GM18507 (cell line): ENCODE measurements around the gene NHSL1.

ENCODE experiments used
- DNase-seq: peaks from one replicate; pipeline ENCODE4 v3.0.0; 2011; ENCODE audit warnings: low read depth; ENCODE audit not compliant: insufficient read length; ENCODE audit errors: extremely low spot score
- FAIRE-seq: peaks from 2 replicates; lab custom pipeline; 2011; peaks lifted over from hg19 to GRCh38; lab: Jason Lieb, UNC

NHSL1 gene

DNA sequence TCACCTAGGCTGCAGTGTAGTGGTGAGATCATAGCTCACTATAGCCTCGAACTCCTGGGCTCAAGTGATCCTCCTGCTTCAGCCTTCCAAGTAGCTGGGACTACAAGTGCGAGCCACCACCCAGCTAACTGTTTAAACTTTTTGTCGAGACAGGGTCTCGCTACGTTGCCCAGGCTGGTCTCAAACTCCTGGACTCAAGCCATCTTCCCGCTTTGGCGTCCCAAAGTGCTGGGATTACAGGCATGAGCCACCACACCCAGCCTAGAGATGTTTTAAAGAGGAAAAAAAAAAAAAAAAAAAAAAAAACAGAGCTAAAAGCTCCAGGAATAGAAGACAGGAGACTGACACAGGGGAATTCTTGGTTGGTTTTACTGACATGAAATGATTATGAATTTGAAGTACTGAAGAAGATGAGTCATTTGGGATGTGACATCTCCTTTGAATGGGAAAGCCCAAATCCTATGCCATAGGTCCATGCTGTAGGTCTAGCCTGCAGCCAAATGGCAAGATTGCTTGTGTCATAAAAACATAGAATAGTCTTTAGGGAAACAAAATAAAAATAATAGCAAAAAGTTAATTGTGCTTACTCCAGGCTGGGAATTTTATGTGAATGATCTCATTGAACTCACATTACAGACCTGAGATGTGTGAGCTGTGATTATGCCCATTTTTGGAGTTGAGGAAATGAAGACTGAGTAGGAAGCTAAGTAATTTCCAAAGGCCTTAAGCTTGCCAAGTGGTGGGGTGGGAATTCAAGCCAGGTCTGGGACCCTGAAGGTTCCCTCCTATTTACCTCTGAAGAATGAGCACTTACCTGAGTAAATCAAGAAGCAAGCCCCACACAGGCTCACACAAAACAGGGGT is 24.3 kb upstream of the NHSL1 start:
- FAIRE-seq, result no peak
- no peak for DNase-seq

DNA sequence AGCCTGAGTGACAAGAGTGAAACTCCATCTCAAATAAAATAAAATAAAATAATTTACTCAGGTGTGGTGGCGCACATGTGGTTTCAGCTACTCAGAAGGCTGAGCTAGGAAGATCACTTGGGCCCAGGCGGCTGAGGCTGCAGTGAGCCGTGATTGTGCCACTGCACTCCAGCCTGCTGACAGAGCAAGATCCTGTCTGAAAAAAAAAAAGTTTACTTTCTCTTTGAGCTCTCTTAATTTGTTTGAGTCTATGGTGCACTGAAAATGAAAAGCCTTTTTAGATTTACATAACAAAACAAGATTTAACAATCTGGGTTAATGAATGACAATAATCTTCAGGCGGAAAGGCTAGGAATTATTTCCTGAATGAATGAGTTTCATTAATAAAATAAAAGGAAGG is 23.3 kb upstream of the NHSL1 start:
- DNase-seq (no peak), FAIRE-seq (no peak)

DNA sequence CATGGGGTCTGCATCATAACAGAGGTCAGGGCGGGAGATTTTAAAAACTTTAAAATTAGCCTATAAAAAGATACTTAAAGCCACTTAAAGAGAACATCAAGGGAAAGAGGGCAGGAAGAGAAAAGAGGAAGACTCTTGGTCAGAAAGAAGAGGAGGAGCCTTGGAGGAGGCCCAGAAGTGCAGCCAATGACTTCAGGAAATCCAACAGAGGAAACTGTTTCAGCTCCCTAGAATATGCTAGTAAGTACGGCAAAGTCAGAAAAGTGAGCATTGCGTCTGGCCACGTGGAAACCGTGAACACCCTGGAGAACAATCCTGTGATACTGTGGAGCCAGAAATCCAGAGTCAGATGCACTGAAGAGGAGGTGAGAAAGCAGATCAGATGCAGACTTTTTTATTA is 22.5 kb upstream of the NHSL1 start:
- DNase-seq, result no peak

DNA sequence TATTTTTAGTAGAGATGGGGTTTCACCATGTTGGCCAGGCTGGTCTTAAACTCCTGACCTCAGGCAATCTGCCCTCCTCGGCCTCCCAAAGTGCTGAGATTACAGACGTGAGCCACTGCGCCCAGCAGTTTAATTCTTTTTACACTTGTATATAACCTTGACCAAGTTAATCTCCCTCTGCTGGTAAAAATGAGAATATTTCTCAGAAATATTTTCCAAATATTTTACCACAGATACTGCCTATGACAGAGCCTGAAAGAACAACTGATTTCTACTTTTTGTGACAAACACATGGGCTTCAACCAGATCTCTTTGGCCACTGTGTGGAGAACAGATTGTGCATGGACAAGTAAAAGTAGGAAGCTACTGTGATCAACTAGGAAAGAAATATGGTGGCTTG is 21.2 kb upstream of the NHSL1 start:
- DNase-seq, result no peak
- no peak for FAIRE-seq

More for the DNA sequence above, 22.5 kb upstream of the NHSL1 start:
- no peak for FAIRE-seq

DNA sequence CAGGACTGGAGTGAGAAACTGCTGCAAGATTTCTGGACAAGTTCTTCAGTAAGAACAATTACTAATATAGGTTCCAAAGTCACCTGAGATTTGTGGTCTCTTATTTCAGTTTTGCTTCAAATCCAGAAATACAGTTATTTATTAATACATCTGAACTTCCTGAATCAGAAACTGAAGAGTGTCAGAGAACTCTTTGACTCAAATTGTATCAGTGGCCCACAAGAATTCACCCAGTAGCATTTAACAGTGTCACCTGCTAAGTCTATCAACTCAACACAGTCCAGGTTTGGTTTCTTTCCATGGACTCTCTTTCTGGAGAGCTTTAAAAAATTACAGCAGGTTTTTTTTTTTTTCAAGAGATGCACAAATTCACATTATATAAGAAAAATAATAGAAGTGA is 18.8 kb upstream of the NHSL1 start:
- no peak for DNase-seq
- no peak for FAIRE-seq

DNA sequence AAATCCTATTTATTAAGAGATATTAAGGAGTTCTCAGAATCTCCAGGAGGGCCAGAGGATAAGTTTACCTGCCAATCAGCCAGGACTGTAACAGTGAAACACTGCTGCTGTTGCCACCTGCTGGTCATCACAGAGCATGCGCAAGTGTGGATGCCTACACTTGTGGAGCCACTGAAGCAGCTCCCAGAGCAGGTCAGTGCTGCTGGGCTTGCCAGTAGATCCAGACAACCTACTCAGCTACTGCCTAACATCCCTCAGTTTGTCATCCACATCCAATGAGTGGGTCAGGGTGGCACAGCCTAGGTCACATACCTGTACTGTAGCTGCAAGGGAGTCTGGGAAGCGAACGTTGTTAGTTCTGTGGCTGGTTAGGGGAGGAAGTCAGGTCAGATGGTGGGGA is 18.3 kb upstream of the NHSL1 start:
- no peak for DNase-seq

DNA sequence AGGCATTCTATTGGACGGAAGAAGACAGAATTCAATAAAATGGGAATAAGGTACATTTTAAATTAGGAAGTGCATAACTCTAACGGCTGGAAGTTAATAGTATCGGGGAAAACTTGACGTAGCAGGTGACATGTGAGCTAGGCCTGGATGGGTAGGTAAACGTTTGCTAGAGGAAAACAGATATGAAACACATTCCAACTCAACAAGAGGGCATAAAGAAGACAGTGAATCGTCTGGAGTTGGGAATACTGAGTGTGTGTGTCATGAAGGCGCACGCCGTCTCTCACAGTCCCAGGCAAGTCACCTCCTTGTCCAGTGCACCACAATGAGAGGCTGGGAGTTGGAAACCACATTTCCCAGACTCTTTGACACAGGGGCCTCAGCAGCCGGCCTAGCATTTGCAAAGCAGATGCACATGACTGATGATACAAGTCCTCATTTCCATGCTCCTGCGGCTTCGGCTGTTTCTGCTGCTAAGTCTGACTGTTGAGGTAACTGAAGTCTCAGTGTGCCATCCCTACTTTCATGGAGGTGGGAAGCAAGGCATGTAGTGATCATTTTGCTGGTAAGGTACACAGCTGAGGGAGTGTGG is 16.5 kb upstream of the NHSL1 start:
- DNase-seq (no peak), FAIRE-seq (no peak)

More for the DNA sequence above, 18.3 kb upstream of the NHSL1 start:
- peak; percentile 18 for FAIRE-seq

DNA sequence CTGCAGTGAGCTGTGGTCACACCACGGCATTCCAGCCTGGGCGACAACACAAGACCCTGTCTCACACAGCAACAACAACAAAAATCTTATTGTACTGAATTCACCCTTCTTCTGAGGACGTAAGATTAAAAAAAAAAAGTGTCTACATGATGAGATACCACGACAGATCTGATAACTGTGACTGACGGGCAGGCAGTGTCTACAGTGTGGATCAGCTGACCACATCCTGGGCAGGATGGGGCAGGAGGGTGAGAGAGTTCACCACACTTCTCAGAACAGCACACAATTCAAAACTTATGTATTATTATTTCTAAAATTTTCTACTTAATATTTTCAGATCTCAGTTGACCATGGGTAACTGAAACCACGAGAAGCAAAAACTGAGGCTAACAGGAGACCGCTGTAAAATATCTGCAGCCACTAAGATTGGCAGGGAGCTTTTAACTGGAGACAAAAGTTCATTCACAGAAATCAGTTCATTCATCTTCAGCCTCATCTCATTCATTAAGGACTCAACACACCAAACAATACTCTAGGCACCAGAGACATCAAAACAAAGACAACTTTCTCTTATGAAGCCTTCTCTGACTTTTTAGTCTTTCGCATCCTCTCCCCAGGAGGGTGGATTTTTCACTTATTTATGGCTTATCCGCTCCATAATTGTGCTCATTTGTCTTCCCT is 15.7 kb upstream of the NHSL1 start:
- DNase-seq, result no peak
- FAIRE-seq, result no peak

DNA sequence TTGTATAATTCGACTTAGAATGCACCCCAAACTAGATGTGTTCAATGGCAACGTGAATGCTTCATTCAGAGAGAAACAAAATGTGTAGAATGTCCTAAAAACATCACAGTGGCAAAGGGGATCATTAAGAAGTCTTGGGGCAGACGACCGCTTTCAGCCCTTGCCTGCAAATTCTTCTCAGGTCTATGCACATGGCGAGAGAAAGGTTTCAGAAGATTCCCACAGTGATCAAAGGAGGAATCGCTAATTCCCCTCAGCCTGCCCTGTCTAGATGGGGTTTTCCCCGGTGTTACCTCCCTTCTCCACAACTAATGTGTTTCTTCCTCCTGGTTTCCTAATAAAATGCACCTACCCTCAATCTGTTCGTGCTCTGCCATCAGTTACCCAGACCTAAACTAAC is 13.3 kb upstream of the NHSL1 start:
- DNase-seq (no peak), FAIRE-seq (no peak)

DNA sequence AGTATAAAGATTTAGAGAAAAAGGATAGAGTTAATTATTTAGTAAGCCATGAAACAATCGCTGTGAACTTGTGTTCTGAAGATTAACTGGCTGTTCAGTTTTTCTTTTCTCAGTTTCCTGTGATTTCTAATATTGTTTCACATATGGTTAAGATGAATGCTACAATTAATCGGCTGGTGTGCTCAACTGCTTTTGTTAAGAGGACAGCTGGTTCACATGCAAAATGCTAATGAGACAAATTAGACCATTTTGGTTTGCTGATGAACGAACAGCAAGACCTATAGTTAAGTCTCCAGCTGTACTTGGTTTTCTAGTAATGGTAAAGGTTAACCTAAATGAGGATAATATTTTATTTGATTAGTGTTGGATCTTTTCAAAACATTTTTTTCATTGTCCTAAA is 10.8 kb upstream of the NHSL1 start:
- DNase-seq (no peak), FAIRE-seq (no peak)

DNA sequence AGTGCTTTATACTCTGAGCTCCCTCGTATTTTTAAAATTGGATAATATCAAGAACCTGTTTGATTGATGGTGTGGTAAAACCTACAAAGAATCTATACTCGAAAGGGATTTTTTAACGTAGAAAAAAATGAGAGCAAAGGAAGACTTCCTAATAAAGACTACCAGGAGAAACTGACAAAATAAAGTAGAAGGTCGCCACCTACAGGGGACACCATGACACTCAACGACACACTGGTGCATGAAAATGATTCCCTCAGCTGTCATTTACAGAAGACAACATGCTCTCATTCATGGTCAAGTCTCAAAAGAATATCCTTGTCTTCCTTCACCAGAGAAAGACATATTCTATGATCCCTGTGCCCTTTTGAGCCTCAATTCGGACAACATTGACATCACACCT is 10.1 kb upstream of the NHSL1 start:
- peak; percentile 8 for DNase-seq

DNA sequence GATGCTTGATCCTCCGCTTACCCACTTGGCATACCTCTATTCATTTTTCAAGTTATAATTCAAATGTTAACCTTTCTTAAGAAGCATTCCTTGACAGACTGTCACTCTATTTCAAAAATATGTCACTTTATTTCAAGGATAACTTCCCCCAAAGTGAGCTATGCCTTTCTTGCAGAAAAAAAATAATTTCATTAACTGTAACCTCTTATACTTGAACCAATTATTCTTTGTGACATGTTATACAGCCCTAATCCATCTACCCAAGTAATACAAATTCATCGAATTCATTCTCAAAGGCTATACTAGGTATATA is 9.3 kb upstream of the NHSL1 start:
- FAIRE-seq (no peak), DNase-seq (no peak)

More for the DNA sequence above, 10.1 kb upstream of the NHSL1 start:
- peak; percentile 79 for FAIRE-seq

DNA sequence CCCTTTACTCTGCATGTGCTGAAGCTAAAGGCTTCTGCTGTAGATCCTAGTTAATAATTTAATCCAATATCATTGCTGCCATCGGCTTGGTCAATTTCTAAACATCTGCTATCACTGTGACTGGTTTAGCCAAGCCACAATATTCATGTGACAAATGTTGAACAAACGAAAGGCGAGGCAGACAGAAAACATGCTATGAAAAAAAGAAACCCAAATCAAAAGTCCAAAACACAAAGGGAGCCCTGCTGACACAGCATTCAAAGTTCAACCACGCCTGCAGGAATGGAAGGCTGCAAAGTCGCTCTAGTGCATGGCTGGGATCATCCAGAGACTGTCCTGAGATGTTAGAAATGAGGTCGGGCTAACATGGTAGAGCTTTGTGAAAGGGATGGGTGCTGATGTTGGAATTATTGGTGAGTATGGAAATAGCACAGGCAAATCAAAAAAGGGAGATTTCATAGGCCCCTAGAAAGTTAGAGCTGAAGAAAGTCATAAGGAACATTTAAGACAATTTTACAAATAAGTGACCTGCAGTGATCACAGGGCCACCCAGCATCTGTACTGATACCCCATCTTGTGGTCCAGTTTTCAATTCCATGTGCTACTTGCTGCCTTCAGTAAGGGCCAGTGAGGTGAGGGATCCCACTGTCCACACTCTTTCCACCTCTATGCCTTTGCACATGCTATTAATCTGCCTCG is 8.8 kb upstream of the NHSL1 start:
- FAIRE-seq (no peak), DNase-seq (no peak)

DNA sequence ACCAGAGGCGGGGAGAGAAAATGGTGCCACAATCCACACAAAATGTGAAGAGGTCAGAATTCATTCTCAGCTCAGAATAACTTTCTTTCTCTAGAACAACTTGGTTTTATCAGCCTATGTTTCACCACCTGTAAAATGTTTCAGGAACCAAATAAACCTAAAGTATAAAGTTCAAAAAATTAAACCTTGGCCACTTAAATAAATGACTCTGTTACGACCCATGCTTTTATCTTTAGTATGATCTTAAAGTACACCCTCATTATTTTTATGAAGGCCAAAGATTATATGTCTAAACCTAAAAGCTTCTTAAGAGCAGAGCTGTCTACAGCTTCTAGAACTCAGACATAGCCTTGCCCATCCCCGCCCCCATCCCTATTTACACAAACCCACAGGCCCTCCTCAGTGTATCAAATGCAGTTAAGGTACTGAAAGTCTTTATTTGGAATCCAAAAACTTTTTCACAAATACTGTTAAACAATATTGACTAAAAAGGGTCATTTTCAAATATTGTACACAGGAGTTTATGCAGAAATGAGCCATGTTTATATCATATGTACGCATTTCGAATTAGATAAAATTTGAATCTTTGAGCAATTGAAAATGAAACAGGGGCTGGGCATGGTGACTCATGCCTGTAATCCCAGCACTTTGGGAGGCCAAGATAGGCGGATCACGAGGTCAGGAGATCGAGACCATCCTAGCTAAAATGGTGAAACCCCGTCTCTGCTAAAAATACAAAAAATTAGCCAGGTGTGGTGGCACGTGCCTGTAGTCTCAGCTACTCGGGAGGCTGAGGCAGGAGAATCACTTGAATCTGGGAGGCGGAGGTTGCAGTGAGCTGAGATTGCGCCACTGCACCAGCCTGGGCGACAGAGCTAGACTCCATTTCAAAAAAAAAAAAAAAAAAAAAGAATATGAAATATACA is 5.7 kb upstream of the NHSL1 start:
- FAIRE-seq, result no peak
- no peak for DNase-seq

DNA sequence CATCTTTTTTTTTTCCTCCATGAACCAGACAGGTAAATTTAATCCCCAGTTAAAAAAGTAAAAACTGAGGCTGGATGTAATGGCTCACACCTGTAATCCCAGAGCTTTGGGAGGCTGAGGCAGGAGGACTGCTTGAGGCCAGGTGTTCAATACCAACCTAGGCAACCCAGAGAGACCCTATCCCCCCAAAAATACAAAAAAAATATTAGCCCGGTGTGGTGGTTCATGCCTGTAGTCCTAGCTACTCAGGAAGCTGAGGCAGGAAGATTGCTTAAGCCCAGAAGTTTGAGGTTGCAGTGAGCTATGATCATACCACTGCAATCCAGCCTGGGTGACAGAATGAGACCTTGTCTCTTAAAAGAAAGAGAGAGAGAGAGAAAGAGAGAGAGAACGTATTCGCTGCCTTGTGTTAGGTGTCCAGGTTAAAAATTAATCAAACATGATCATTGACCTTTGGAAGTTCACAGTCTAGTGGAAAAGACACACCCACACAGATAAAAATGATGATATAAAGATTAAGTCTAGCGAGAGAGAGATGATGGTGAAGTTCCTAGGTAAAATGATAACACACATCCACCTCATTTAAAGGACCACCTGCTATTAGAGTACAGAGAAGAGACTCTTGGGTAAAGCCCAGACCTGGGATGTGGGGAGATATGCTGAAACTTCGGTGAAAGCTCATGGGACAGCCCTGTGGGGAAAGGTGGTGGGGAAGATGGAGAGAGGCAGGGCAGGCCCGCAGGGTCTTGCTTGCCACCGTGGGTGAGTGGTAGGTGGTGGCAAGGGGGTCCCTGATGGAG is 4.8 kb upstream of the NHSL1 start:
- no peak for FAIRE-seq

DNA sequence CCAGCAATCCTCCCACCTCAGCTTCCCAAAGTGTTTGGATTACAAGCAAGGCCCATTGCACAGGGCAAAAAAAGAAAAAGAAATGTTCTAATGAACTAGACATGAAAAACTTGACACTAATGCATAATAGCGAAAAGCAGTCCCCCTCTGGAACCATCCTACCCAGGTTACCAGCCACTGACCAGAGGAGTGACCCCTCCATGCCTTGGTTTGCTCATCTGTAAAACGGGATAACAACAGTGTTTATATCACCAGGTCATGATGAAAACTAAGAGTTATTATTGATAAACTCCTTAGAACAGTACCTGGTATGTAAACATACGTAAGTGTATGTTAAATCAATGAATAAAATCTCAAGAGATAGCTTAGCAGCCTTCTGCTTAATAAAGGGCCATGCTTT is 3.3 kb upstream of the NHSL1 start:
- no peak for FAIRE-seq

More for the DNA sequence above, 4.8 kb upstream of the NHSL1 start:
- no peak for DNase-seq

DNA sequence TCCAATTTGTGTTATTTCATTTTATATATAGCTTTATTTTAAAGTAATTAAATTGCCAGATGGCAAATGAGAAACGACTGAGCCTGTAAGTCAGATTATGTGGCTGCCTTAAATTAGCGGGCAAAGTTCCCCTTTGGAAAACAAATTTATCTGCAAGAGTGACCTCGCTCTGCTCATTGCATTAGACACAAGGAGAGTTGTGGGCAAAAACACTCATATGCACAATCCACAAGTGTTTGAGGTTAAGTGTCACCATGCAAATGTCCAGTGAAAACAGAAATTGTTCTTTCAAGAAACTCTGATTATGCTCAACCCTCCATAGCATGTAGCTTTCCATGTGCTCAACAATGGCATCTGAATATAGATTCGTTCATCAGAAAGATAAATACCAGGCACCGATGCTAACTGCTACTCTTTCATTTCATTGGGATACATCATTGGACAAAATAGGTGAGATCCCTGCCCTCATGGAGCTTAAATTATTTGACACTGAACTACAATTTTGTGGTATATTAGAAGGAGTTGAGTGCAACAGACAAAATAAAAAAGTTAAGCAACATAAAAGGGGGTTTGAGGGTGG is 1.7 kb upstream of the NHSL1 start:
- FAIRE-seq, result no peak
- DNase-seq, result no peak

More for the DNA sequence above, 3.3 kb upstream of the NHSL1 start:
- DNase-seq, result no peak

DNA sequence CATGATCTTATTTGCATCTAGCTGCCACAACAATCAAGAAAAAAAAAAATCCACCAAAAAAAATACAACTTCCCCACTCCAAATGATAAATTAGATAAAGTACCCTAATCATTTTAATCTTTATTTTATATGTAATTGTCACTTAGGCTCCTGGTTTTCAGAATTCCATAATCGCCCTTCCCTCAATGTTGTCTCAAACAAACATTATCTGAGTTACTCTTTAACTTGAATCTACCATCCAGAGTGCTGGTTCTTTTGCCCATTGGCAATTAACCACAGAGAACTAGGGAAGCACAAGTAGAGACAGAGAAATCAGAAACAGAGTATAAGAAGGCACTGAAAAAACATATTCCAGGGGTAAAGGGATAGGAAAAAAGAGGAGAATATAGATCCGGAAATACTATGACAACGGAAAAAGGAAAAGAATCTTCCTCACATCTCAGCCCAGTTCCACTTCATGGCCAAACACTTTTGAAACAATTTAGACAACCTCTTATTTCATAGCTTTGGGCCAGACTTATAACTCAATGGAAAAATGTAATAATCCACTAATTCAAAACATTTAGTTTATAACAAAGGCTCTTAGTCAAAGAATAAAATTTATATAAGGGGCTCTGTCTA is 861 bp upstream of the NHSL1 start:
- FAIRE-seq (no peak), DNase-seq (no peak)
